Measurements from ENCODE around the gene TBC1D10A. TPM values are rescaled to one million over a fixed set of nuclear protein-coding genes. Genes with fewer than 3 reads are reported as not detected.

TBC1D10A gene
- total RNA-seq, 6 donors from 2014 or later: 22.6 to 61.0 (median 36.2) TPM

DNA sequence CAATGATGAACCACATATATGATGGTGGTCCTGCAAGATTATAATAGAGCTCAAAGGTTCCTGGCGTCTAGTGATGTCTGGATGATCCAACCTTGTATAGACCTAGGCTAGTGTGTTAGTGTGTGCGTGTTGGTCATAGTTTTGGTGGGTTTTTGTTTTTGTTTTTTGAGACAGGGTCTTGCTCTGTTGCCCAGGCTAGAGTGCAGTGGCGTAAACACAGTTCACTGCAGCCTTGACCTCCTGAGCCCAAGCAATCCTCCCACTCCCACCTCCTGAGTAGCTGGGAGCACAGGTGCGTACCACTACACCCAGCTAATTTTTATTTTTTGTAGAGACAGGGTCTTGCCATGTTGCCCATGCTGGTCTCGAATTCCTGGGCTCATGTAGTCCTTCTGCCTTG lies 46.8 kb downstream of the TBC1D10A start:
- H3K4me1 ChIP-seq: peaks cover 16 to 30% (median 23%) of the 10 kb centered on the region in 4 donors
- peak overlapping the region in 1 of 4 donors; percentile 3 for H3K27ac ChIP-seq
- H3K9me3 ChIP-seq: no peaks in the 10 kb centered on the region
- no peak for DNase-seq
- WGBS, 2 donors: 85 to 91% methylated on average over 5 of the region's 5 CpGs
- H3K4me3 ChIP-seq: no peak overlapping the region
- ATAC-seq (ENCODE audit: low FRiP score in 2 of 2): no peak
- TF ChIP-seq POLR2AphosphoS5 (IDR thresholded peaks at IDR 0.05) (no peak), EP300 (IDR thresholded peaks at IDR 0.05) (no peak), POLR2A (IDR thresholded peaks at IDR 0.05) (no peak)
- TF ChIP-seq, protein P1, sequence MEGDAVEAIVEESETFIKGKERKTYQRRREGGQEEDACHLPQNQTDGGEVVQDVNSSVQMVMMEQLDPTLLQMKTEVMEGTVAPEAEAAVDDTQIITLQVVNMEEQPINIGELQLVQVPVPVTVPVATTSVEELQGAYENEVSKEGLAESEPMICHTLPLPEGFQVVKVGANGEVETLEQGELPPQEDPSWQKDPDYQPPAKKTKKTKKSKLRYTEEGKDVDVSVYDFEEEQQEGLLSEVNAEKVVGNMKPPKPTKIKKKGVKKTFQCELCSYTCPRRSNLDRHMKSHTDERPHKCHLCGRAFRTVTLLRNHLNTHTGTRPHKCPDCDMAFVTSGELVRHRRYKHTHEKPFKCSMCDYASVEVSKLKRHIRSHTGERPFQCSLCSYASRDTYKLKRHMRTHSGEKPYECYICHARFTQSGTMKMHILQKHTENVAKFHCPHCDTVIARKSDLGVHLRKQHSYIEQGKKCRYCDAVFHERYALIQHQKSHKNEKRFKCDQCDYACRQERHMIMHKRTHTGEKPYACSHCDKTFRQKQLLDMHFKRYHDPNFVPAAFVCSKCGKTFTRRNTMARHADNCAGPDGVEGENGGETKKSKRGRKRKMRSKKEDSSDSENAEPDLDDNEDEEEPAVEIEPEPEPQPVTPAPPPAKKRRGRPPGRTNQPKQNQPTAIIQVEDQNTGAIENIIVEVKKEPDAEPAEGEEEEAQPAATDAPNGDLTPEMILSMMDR (IDR thresholded peaks at IDR 0.05): no peak
- H3K36me3 ChIP-seq: peaks cover 1 to 20% (median 8%) of the 10 kb centered on the region in 4 donors
- no peaks in the 10 kb centered on the region for H3K27me3 ChIP-seq

DNA sequence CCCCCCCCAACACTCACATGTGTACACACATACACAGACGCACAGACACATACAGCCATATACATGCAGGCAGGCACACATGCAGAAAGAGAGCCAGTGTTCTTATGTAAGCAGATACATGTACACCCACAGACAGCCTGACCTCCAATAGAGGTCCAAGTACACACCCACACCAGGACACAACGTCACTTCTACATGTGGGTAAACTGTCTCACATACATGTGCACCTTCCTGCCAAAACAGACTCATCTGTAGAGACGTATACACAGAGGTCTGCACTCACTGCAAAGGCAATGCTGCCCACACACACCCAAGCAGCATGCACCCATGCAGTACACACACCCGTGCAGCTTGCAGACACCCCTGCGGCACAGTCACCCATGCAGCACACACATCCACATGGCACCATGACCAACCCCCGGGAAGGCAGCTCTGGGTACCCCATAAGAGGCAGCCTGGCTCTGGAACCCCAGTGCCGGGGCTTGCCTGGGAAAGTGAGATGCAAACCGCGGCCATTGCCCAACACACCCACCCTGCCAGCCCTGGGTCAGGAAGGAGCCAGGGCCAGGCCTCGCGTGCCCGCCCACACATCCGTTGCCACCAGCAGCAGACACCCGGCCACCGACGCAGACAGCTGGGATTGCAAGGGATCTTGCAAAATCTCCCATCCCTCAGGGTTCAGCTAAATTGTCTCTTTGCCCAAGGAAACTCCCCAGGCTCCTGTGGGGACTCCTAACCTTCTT lies 47.5 kb downstream of the TBC1D10A start:
- Histone ChIP-seq H3K36me3 (peaks cover 0 to 13% (median 2%) of the 10 kb centered on the region in 4 donors), H3K9me3 (no peaks in the 10 kb centered on the region), H3K27ac (peak overlapping the region in 1 of 4 donors; percentile 3), H3K4me1 (peaks cover 16 to 30% (median 23%) of the 10 kb centered on the region in 4 donors), H3K27me3 (no peaks in the 10 kb centered on the region), H3K4me3 (no peak overlapping the region)
- DNase-seq: peak; percentile 80 to 90
- peak in 1 of 2 donors; percentile 46 for TF ChIP-seq POLR2AphosphoS5 (IDR thresholded peaks at IDR 0.05)
- peak in 1 of 4 donors; percentile 30 for TF ChIP-seq POLR2A (IDR thresholded peaks at IDR 0.05)
- TF ChIP-seq, protein P1 (IDR thresholded peaks at IDR 0.05): no peak
- peak in 1 of 4 donors; percentile 8 for TF ChIP-seq EP300 (IDR thresholded peaks at IDR 0.05)
- WGBS, 2 donors: 61 to 70% methylated on average over 3 to 16 of the region's 16 CpGs
- peak in 1 of 2 donors; percentile 78 for ATAC-seq (ENCODE audit: low FRiP score in 2 of 2)

DNA sequence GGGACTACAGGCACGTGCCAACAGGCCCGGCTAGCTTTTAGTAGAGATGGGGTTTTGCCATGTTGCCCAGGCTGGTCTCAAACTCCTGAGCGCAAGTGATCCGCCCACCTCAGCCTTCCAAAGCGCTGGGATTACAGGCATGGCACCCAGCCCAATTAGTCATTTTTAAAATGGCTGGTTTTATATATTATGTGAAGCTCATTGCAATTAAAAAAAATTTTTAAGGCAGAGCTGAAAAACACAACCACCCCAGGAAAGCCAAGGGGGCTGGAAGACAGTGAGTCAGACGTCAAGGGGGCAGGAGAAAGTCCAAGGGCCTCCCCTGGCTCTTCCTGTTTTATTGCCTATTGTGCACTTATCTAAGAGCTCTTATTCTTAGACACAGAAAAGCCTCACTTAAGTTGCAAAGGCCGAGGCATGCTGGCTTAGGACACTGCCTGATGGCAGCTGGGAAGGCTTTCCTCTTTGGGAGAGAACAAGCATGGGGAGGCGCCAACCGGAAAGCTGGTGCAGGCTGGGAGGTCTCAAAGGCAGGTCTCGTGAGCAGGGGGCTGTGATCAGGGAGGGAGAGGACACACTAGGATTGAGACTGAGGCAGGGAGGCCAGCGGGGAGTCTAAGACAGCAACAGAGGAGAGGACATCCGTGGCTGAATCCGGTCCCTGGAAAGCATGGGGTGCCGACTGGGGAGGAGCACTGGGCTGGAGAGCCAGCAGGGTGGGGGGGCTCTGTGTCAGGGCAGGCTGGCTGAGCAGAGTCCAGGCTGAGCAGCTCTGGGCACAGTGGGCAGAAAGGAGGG lies 49.0 kb downstream of the TBC1D10A start:
- H3K4me3 ChIP-seq: no peak overlapping the region
- H3K27ac ChIP-seq: peak overlapping the region in 3 of 4 donors; percentile 48 to 73 (median 67)
- H3K27me3 ChIP-seq: no peaks in the 10 kb centered on the region
- peaks cover 16 to 29% (median 21%) of the 10 kb centered on the region in 4 donors for H3K4me1 ChIP-seq
- DNase-seq (no peak), ATAC-seq (ENCODE audit: low FRiP score in 2 of 2) (peak in 1 of 2 donors; percentile 69)
- TF ChIP-seq POLR2AphosphoS5 (IDR thresholded peaks at IDR 0.05) (no peak), POLR2A (IDR thresholded peaks at IDR 0.05) (peak in 1 of 4 donors; percentile 42), EP300 (IDR thresholded peaks at IDR 0.05) (no peak)
- H3K36me3 ChIP-seq: no peaks in the 10 kb centered on the region
- H3K9me3 ChIP-seq: no peaks in the 10 kb centered on the region
- WGBS, 2 donors: 46 to 54% methylated on average over 13 to 14 of the region's 14 CpGs

DNA sequence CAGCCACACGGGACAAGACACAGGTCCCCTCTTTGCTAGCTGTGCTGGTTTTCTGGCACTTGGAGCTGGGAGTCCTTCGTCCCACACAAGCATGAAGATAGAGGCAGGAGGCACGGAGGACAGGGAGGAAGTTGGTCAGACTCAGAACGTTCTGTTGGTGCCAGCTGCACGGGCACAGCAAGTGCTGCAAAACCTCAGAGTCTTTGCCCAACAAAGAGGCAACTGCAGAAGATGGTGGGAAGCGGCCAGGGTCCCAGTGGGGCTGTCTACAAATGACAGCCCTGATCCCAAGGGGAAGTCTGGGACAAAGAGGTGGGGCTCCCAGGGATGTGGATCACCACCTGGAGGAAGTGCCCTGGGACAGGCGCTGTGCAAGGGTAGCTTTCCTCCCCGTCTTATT lies 50.7 kb downstream of the TBC1D10A start:
- 46 to 61% methylated on average over 8 of the region's 8 CpGs for WGBS, 2 donors
- no peak for TF ChIP-seq EP300 (IDR thresholded peaks at IDR 0.05)
- no peak for TF ChIP-seq POLR2AphosphoS5 (IDR thresholded peaks at IDR 0.05)
- TF ChIP-seq POLR2A (IDR thresholded peaks at IDR 0.05): no peak
- TF ChIP-seq, protein P1 (IDR thresholded peaks at IDR 0.05): no peak
- no peaks in the 10 kb centered on the region for H3K36me3 ChIP-seq
- H3K4me1 ChIP-seq: peaks cover 13 to 24% (median 20%) of the 10 kb centered on the region in 4 donors
- no peak for ATAC-seq (ENCODE audit: low FRiP score in 2 of 2)
- H3K9me3 ChIP-seq: no peaks in the 10 kb centered on the region
- no peaks in the 10 kb centered on the region for H3K27me3 ChIP-seq
- no peak overlapping the region for H3K27ac ChIP-seq
- no peak for DNase-seq
- H3K4me3 ChIP-seq: no peak overlapping the region

DNA sequence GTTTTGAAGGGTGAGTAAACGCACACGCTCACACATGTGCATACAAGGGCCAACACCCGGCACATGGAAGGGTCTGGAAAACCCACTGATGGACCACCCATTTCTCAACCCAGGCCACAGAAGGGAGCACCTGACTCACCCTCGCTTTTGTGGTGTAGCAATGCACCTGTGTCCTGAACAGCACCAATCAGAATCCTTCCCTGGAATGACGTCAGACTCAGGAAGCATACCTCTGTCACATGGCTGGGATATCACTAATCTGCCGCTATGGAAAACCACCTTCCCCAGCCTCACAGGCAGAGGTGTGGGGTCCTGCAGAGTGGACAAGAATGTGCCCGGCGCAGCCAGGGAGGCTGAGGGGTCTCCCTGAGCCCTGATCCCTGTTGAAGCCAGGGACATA lies 51.1 kb downstream of the TBC1D10A start:
- ATAC-seq (ENCODE audit: low FRiP score in 2 of 2): no peak
- H3K27me3 ChIP-seq: no peaks in the 10 kb centered on the region
- DNase-seq: no peak
- TF ChIP-seq, protein P1 (IDR thresholded peaks at IDR 0.05): no peak
- TF ChIP-seq POLR2A (IDR thresholded peaks at IDR 0.05) (no peak), EP300 (IDR thresholded peaks at IDR 0.05) (no peak), POLR2AphosphoS5 (IDR thresholded peaks at IDR 0.05) (no peak)
- no peaks in the 10 kb centered on the region for H3K9me3 ChIP-seq
- no peak overlapping the region for H3K4me3 ChIP-seq
- no peak overlapping the region for H3K27ac ChIP-seq
- WGBS, 2 donors: 65 to 76% methylated on average over 6 to 8 of the region's 8 CpGs
- H3K4me1 ChIP-seq: peaks cover 13 to 24% (median 20%) of the 10 kb centered on the region in 4 donors
- H3K36me3 ChIP-seq: no peaks in the 10 kb centered on the region
